H9 (cell line): Measurements from ENCODE around the gene POLR2L. TPM values are rescaled to one million over a fixed set of nuclear protein-coding genes. Genes with fewer than 3 reads are reported as not detected.

Experiments used
- DNase-seq: peaks from one replicate; pipeline ENCODE4 v3.0.0-alpha.2; 2017
- H2AFZ ChIP-seq: one replicate; pipeline ENCODE4 v1.6.1; 2013; ENCODE audit warnings: mild to moderate bottlenecking, low read length, control low read depth, moderate library complexity
- H2AK5ac ChIP-seq: 2 replicates; pipeline ENCODE4 v1.6.1; 2013; ENCODE audit warnings: low read length, control low read depth, mixed read lengths; ENCODE audit not compliant: insufficient read length
- H2BK120ac ChIP-seq: one replicate; pipeline ENCODE4 v1.6.1; 2013; ENCODE audit warnings: low read depth, mild to moderate bottlenecking, low read length, control low read depth, inconsistent platforms; ENCODE audit not compliant: poor library complexity, severe bottlenecking
- H2BK12ac ChIP-seq: 2 replicates; pipeline ENCODE4 v1.6.1; 2013; ENCODE audit warnings: low read length, control low read depth, mixed read lengths, low read depth; ENCODE audit not compliant: insufficient read length
- H2BK15ac ChIP-seq: 2 replicates; pipeline ENCODE4 v1.6.1; 2013; ENCODE audit warnings: low read depth, low read length, control low read depth
- H2BK20ac ChIP-seq: one replicate; pipeline ENCODE4 v1.6.1; 2013; ENCODE audit warnings: low read depth, mild to moderate bottlenecking, low read length, control low read depth, inconsistent platforms; ENCODE audit not compliant: poor library complexity, severe bottlenecking
- H2BK5ac ChIP-seq: 2 replicates; pipeline ENCODE4 v1.6.1; 2013; ENCODE audit warnings: low read length, control low read depth, mixed read lengths; ENCODE audit not compliant: insufficient read length
- H3K14ac ChIP-seq: 2 replicates; pipeline ENCODE4 v1.6.1; 2013; ENCODE audit warnings: low read length, control low read depth; ENCODE audit not compliant: insufficient read depth
- H3K18ac ChIP-seq: 2 replicates; pipeline ENCODE4 v1.6.1; 2013; ENCODE audit warnings: low read depth, mild to moderate bottlenecking, mixed read lengths, low read length, control low read depth; ENCODE audit not compliant: insufficient read length
- H3K23ac ChIP-seq: 2 replicates; pipeline ENCODE4 v1.6.1; 2013; ENCODE audit warnings: low read length, control low read depth, mixed read lengths, low read depth; ENCODE audit not compliant: insufficient read length
- H3K23me2 ChIP-seq: 2 replicates; pipeline ENCODE4 v1.6.1; 2013; ENCODE audit warnings: low read depth, mild to moderate bottlenecking, mixed read lengths, low read length, control low read depth; ENCODE audit not compliant: insufficient read length, poor library complexity, severe bottlenecking
- H3K27ac ChIP-seq: 2 replicates; pipeline ENCODE4 v1.5.1; 2013; ENCODE audit warnings: low read length, control low read depth, mixed read lengths, low read depth; ENCODE audit not compliant: insufficient read length
- H3K27me3 ChIP-seq: 2 replicates; pipeline ENCODE4 v1.6.1; 2013; ENCODE audit warnings: low read length, control low read depth, inconsistent platforms; ENCODE audit not compliant: insufficient read depth
- H3K4ac ChIP-seq: 2 replicates; pipeline ENCODE4 v1.6.1; 2013; ENCODE audit warnings: low read depth, mild to moderate bottlenecking, control low read depth, inconsistent platforms, low read length, moderate library complexity
- H3K4me1 ChIP-seq: 2 replicates; pipeline ENCODE4 v1.6.1; 2013; ENCODE audit warnings: low read length, control low read depth, inconsistent platforms; ENCODE audit not compliant: insufficient read depth
- H3K4me2 ChIP-seq: 2 replicates; pipeline ENCODE4 v1.6.1; 2013; ENCODE audit warnings: low read length, control low read depth, mixed read lengths; ENCODE audit not compliant: insufficient read length, insufficient read depth
- H3K56ac ChIP-seq: 2 replicates; pipeline ENCODE4 v1.6.1; 2013; ENCODE audit warnings: low read depth, mild to moderate bottlenecking, mixed read lengths, low read length, control low read depth; ENCODE audit not compliant: insufficient read length
- H3K79me1 ChIP-seq: 2 replicates; pipeline ENCODE4 v1.6.1; 2013; ENCODE audit warnings: low read depth, mild to moderate bottlenecking, moderate library complexity, low read length, control low read depth, inconsistent platforms; ENCODE audit not compliant: insufficient read depth, poor library complexity, severe bottlenecking
- H3K79me2 ChIP-seq: 2 replicates; pipeline ENCODE4 v1.6.1; 2013; ENCODE audit warnings: low read length, control low read depth, inconsistent platforms; ENCODE audit not compliant: insufficient read depth
- H3K9ac ChIP-seq: 2 replicates; pipeline ENCODE4 v1.6.1; 2013; ENCODE audit warnings: low read length, control low read depth, mixed read lengths; ENCODE audit not compliant: insufficient read length; ENCODE audit errors: extremely low read depth
- H3K9me3 ChIP-seq: one replicate; pipeline ENCODE4 v1.6.1; 2013; ENCODE audit warnings: low read depth, low read length, inconsistent platforms; ENCODE audit not compliant: control insufficient read depth
- H3T11ph ChIP-seq: one replicate; pipeline ENCODE4 v1.6.1; 2013; ENCODE audit warnings: mild to moderate bottlenecking, low read length, control low read depth, inconsistent platforms
- H4K20me1 ChIP-seq: one replicate; pipeline ENCODE4 v1.6.1; 2013; ENCODE audit not compliant: control insufficient read depth, insufficient read length, insufficient read depth
- H4K5ac ChIP-seq: 2 replicates; pipeline ENCODE4 v1.6.1; 2013; ENCODE audit warnings: low read depth, mild to moderate bottlenecking, mixed read lengths, low read length, control low read depth; ENCODE audit not compliant: insufficient read length
- H4K8ac ChIP-seq: replicated peaks from 2 replicates; pipeline ENCODE4 v1.6.1; 2013; ENCODE audit warnings: low read length, control low read depth, mixed read lengths, low read depth; ENCODE audit not compliant: insufficient read length
- H4K91ac ChIP-seq: 2 replicates; pipeline ENCODE4 v1.6.1; 2013; ENCODE audit warnings: low read depth, mild to moderate bottlenecking, moderate library complexity, mixed read lengths, low read length, control low read depth; ENCODE audit not compliant: insufficient read length
- H3K27ac Mint-ChIP-seq, 3 experiments: 2 replicates in 2 of 3; 3 replicates in 1 of 3; pipeline ENCODE4 v1.8.0; 2020 to 2021; ENCODE audit warnings: mixed read lengths in 3 of 3, mild to moderate bottlenecking in 1 of 3, moderate library complexity in 1 of 3
- H3K27me3 Mint-ChIP-seq: 2 replicates; pipeline ENCODE4 v1.8.0; 2021; ENCODE audit warnings: low read depth, mild to moderate bottlenecking, moderate library complexity, mixed read lengths
- H3K36me3 Mint-ChIP-seq, 3 experiments: 2 replicates in 2 of 3; 3 replicates in 1 of 3; pipeline ENCODE4 v1.8.0; 2020 to 2021; ENCODE audit warnings: low read depth in 3 of 3, mixed read lengths in 3 of 3; ENCODE audit not compliant: insufficient read depth in 1 of 3
- H3K4me1 Mint-ChIP-seq, 2 experiments: 2 replicates each; pipeline ENCODE4 v1.8.0; 2020; ENCODE audit warnings: mixed read lengths in 2 of 2
- H3K4me3 Mint-ChIP-seq, 2 experiments: 2 replicates in 1 of 2; 3 replicates in 1 of 2; pipeline ENCODE4 v1.8.0; 2020 to 2021; ENCODE audit warnings: mild to moderate bottlenecking in 2 of 2, mixed read lengths in 2 of 2, moderate library complexity in 1 of 2
- H3K9me3 Mint-ChIP-seq, 2 experiments: 2 replicates in 1 of 2; 3 replicates in 1 of 2; pipeline ENCODE4 v1.8.0; 2020; ENCODE audit warnings: mild to moderate bottlenecking in 2 of 2, mixed read lengths in 2 of 2, moderate library complexity in 1 of 2
- CTCF ChIP-seq: fragments of 200-600 bp; sonication (generic); conservative IDR thresholded peaks from 3 replicates; pipeline ENCODE4 v1.8.0; 2021; ENCODE audit warnings: antibody characterized with exemption, mild to moderate bottlenecking
- WGBS: extraction: QIAGEN DNeasy Blood & Tissue Kit; methylation state at CpG from one replicate; pipeline ENCODE4 v1.1.7; 2013; ENCODE audit warnings: missing lambda C conversion rate, low lambda C conversion rate, mixed read lengths; ENCODE audit not compliant: insufficient read length; ENCODE audit errors: extremely low coverage; 5-methylcytosine and 5-hydroxymethylcytosine counted together
- total RNA-seq: library from RNA; stranded (reverse); gene quantifications from 2 replicates; pipeline ENCODE4 v1.2.1, GENCODE V29; 2021

Gene POLR2L
- total RNA-seq, 1 experiment from 2014 or later: 135 TPM

- Mint-ChIP-seq H3K9me3 (no peaks in the 10 kb centered on the region), H3K4me3 (peak overlapping the region in 1 of 2 experiments; percentile 87; a peak in 3 of 5 replicates), H3K27me3 (no peaks in the 10 kb centered on the region), H3K4me1 (peaks cover 11 to 22% of the 10 kb centered on the region in 2 experiments), H3K27ac (no peak overlapping the region), H3K36me3 (peaks cover 0 to 17% (median 7%) of the 10 kb centered on the region in 3 experiments; a peak in 4 of 7 replicates)
- no peak overlapping the region for H2AFZ ChIP-seq
- peaks cover 9% of the 10 kb centered on the region for H3K23me2 ChIP-seq
- H2BK12ac ChIP-seq: no peak overlapping the region
- no peak overlapping the region for H4K91ac ChIP-seq
- no peaks in the 10 kb centered on the region; the same call in 1 of the 2 replicates for H3K4me1 ChIP-seq
- DNase-seq: no peak
- H4K20me1 ChIP-seq: peaks cover 2% of the 10 kb centered on the region
- H3T11ph ChIP-seq: no peak overlapping the region
- H3K9me3 ChIP-seq: no peaks in the 10 kb centered on the region
- no CpG with 5 or more reads among the region's 26 CpGs for WGBS
- no peak overlapping the region for H2BK120ac ChIP-seq
- H3K27me3 ChIP-seq: no peaks in the 10 kb centered on the region
- H4K8ac ChIP-seq: no peak overlapping the region
- no peak overlapping the region for H2AK5ac ChIP-seq
- H3K18ac ChIP-seq: no peak overlapping the region
- H3K56ac ChIP-seq: no peak overlapping the region
- H3K9ac ChIP-seq: peak overlapping the region; percentile 10
- no peak overlapping the region for H3K23ac ChIP-seq
- H3K14ac ChIP-seq: no peak overlapping the region; the same call in 1 of the 2 replicates
- H3K79me2 ChIP-seq: no peaks in the 10 kb centered on the region
- no peak overlapping the region for H3K27ac ChIP-seq
- no peak overlapping the region for H3K4me2 ChIP-seq
- no peak overlapping the region for H2BK15ac ChIP-seq
- no peak overlapping the region for H4K5ac ChIP-seq
- H3K79me1 ChIP-seq: no peaks in the 10 kb centered on the region
- no peak overlapping the region for H2BK20ac ChIP-seq
- H3K4ac ChIP-seq: no peak overlapping the region
- no peak for TF ChIP-seq CTCF
- H2BK5ac ChIP-seq: no peak overlapping the region
Observed at GRCh38 chr11:795634-796564, 46.4 kb downstream of the POLR2L start.
